Gastroesophageal sphincter (tissue), 4 donors: ENCODE data around the gene CELA2A. TPM values are rescaled to one million over a fixed set of nuclear protein-coding genes. Genes with fewer than 3 reads are reported as not detected.

Source experiments
- ATAC-seq: fragments of 150-250 bp; one replicate; pipeline ENCODE4 v1.9.1; 2016; ENCODE audit warnings: mild to moderate bottlenecking, moderate library complexity
- H3K27ac ChIP-seq, 4 donors: fragments of 200-600 bp; sonication (generic) in 3 of 4; 1 replicate in 3 of 4; 2 replicates in 1 of 4; pipeline ENCODE4 v1.5.1; 2016 to 2019
- H3K27me3 ChIP-seq: fragments of 200-600 bp; sonication (generic); one replicate; pipeline ENCODE4 v1.5.1; 2019
- H3K36me3 ChIP-seq, 2 donors: fragments of 200-600 bp; sonication (generic); one replicate each; pipeline ENCODE4 v1.5.1; 2019; ENCODE audit warnings: control low read depth in 1 of 2
- H3K4me1 ChIP-seq, 3 donors: fragments of 200-600 bp; sonication (generic); 1 replicate in 2 of 3; 2 replicates in 1 of 3; pipeline ENCODE4 v1.5.1; 2016 to 2019; ENCODE audit warnings: control low read depth in 2 of 3
- H3K4me3 ChIP-seq, 2 donors: fragments of 200-600 bp; sonication (generic); one replicate each; pipeline ENCODE4 v1.5.1; 2019; ENCODE audit warnings: mild to moderate bottlenecking in 1 of 2, moderate library complexity in 1 of 2
- H3K9me3 ChIP-seq, 3 donors: fragments of 200-600 bp; sonication (generic); one replicate each; pipeline ENCODE4 v1.5.1; 2017 to 2019; ENCODE audit warnings: control low read depth in 2 of 3
- CTCF ChIP-seq, 4 experiments: fragments of 200-600 bp in 2 of 4; fragments of 450-650 bp in 2 of 4; sonication (generic) in 1 of 4; IDR thresholded peaks; one replicate each; pipeline ENCODE4 v1.5.1; 2017 to 2019; ENCODE audit warnings: antibody characterized with exemption in 4 of 4, mild to moderate bottlenecking in 2 of 4, moderate library complexity in 2 of 4
- EP300 ChIP-seq: sonication (generic); formaldehyde crosslinking; IDR thresholded peaks from one replicate; pipeline ENCODE4 v1.6.1; 2017; ENCODE audit warnings: antibody characterized with exemption, mild to moderate bottlenecking
- POLR2A ChIP-seq, 2 donors: fragments of 450-650 bp; IDR thresholded peaks; one replicate each; pipeline ENCODE4 v1.6.1; 2017; ENCODE audit warnings: antibody characterized with exemption in 2 of 2, mild to moderate bottlenecking in 2 of 2, moderate library complexity in 1 of 2
- POLR2AphosphoS5 ChIP-seq: sonication (generic); formaldehyde crosslinking; IDR thresholded peaks from one replicate; pipeline ENCODE4 v1.6.1; 2017; ENCODE audit warnings: antibody characterized with exemption
- WGBS, 2 donors: methylation state at CpG; one replicate each; pipeline ENCODE4 v1.1.5; 2018; ENCODE audit warnings: low coverage in 1 of 2; 5-methylcytosine and 5-hydroxymethylcytosine counted together
- total RNA-seq, 4 donors: library from RNA; depleted of rRNA; stranded (reverse); fragments of >200 nt; gene quantifications; one replicate each; pipeline ENCODE4 v1.1.0, GENCODE V29; 2016

Gene CELA2A
- total RNA-seq, 4 donors from 2014 or later, result not detected

GRCh38 chr1:15448877-15449462 lies 7.6 kb upstream of the CELA2A start:
- no peaks in the 10 kb centered on the region for H3K9me3 ChIP-seq
- H3K4me3 ChIP-seq, result no peak overlapping the region
- H3K36me3 ChIP-seq, result no peaks in the 10 kb centered on the region
- no peak overlapping the region for H3K27ac ChIP-seq
- no peaks in the 10 kb centered on the region for H3K27me3 ChIP-seq
- no peak for ATAC-seq
- H3K4me1 ChIP-seq, result peaks cover 0 to 4% (median 0%) of the 10 kb centered on the region in 3 donors
- 90% methylated on average over 2 of the region's 3 CpGs; no CpG with 5 or more reads in 1 of the 2 donors for WGBS, 2 donors
- no peak for TF ChIP-seq EP300
- no peak for TF ChIP-seq POLR2AphosphoS5
- TF ChIP-seq POLR2A (IDR thresholded peaks at IDR 0.05), result no peak
- TF ChIP-seq CTCF (IDR thresholded peaks at IDR 0.05), result no peak

GRCh38 chr1:15449567-15449966 lies 7.0 kb upstream of the CELA2A start:
- Histone ChIP-seq H3K27ac (no peak overlapping the region), H3K27me3 (no peaks in the 10 kb centered on the region), H3K4me1 (peaks cover 0 to 8% (median 0%) of the 10 kb centered on the region in 3 donors), H3K9me3 (no peaks in the 10 kb centered on the region), H3K36me3 (no peaks in the 10 kb centered on the region), H3K4me3 (no peak overlapping the region)
- WGBS, 2 donors, result 68 to 70% methylated on average over 3 of the region's 3 CpGs
- ATAC-seq, result no peak
- TF ChIP-seq POLR2A (IDR thresholded peaks at IDR 0.05) (no peak), POLR2AphosphoS5 (no peak), EP300 (no peak), CTCF (IDR thresholded peaks at IDR 0.05) (no peak)

GRCh38 chr1:15451014-15451722 lies 5.4 kb upstream of the CELA2A start:
- H3K4me3 ChIP-seq, result no peak overlapping the region
- no peak overlapping the region for H3K27ac ChIP-seq
- H3K9me3 ChIP-seq, result no peaks in the 10 kb centered on the region
- no peaks in the 10 kb centered on the region for H3K36me3 ChIP-seq
- ATAC-seq, result no peak
- no peaks in the 10 kb centered on the region for H3K27me3 ChIP-seq
- peaks cover 0 to 8% (median 0%) of the 10 kb centered on the region in 3 donors for H3K4me1 ChIP-seq
- WGBS, 2 donors, result 93 to 95% methylated on average over 4 to 5 of the region's 6 CpGs
- TF ChIP-seq EP300 (no peak), CTCF (IDR thresholded peaks at IDR 0.05) (no peak), POLR2AphosphoS5 (no peak), POLR2A (IDR thresholded peaks at IDR 0.05) (no peak)

DNA sequence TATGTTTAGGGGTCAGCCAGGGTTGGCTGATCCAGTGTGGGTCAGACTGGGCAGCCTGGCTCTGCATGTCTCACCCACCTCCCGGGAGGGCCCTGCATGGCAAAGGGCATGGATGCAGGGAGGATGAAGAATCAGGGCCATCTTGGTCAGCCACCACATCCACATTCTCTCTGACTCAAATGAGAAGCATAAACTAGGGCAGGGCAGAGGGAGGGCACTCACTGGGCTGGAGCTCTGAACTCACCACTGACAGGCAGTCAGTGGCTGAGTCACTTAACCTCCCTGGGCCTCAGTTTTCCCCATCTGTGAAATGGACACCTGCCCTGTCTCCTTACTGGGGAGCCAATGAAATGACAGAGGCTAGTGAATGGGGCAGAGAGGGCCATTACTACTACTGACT lies 4.3 kb upstream of the CELA2A start:
- WGBS, 2 donors, result no CpG with 5 or more reads among the region's 1 CpG
- Histone ChIP-seq H3K4me3 (no peak overlapping the region), H3K27ac (no peak overlapping the region), H3K4me1 (peaks cover 0 to 8% (median 0%) of the 10 kb centered on the region in 3 donors), H3K27me3 (no peaks in the 10 kb centered on the region), H3K36me3 (no peaks in the 10 kb centered on the region), H3K9me3 (no peaks in the 10 kb centered on the region)
- ATAC-seq, result no peak
- TF ChIP-seq POLR2AphosphoS5, result no peak
- TF ChIP-seq EP300, result no peak
- TF ChIP-seq CTCF (IDR thresholded peaks at IDR 0.05), result no peak
- TF ChIP-seq POLR2A (IDR thresholded peaks at IDR 0.05), result no peak
